Peyer's patch (tissue), 4 donors: Measurements from ENCODE around the gene TIPRL. TPM values are rescaled to one million over a fixed set of nuclear protein-coding genes. Genes with fewer than 3 reads are reported as not detected.

Source experiments
- DNase-seq, 3 donors: peaks; one replicate each; pipeline ENCODE4 v3.0.0-alpha.2; 2017 to 2019
- H3K27ac ChIP-seq, 4 donors: fragments of 200-600 bp; sonication (generic); one replicate each; pipeline ENCODE4 v1.5.1; 2016 to 2019
- H3K27me3 ChIP-seq, 2 donors: fragments of 200-600 bp; sonication (generic); one replicate each; pipeline ENCODE4 v1.5.1; 2019
- H3K36me3 ChIP-seq, 3 donors: fragments of 200-600 bp; sonication (generic); one replicate each; pipeline ENCODE4 v1.5.1; 2016 to 2019
- H3K4me1 ChIP-seq, 4 donors: fragments of 200-600 bp; sonication (generic); one replicate each; pipeline ENCODE4 v1.5.1; 2016 to 2019
- H3K4me3 ChIP-seq, 4 donors: fragments of 200-600 bp; sonication (generic); 1 replicate in 3 of 4; 2 replicates in 1 of 4; pipeline ENCODE4 v1.5.1; 2016 to 2019; ENCODE audit warnings: mild to moderate bottlenecking in 1 of 4
- H3K9me3 ChIP-seq, 4 donors: fragments of 200-600 bp; sonication (generic); one replicate each; pipeline ENCODE4 v1.5.1; 2016 to 2019; ENCODE audit warnings: mild to moderate bottlenecking in 1 of 4
- POLR2A ChIP-seq, 2 donors: fragments of 450-650 bp; IDR thresholded peaks; one replicate each; pipeline ENCODE4 v1.5.1; 2017; ENCODE audit warnings: antibody characterized with exemption in 2 of 2, mild to moderate bottlenecking in 2 of 2, moderate library complexity in 2 of 2
- total RNA-seq, 4 donors: library from RNA; depleted of rRNA; stranded (reverse); fragments of >200 nt; gene quantifications; one replicate each; pipeline ENCODE4 v1.1.0, GENCODE V29; 2016
- TF ChIP-seq, protein P1 (sequence below), 6 experiments: fragments of 450-650 bp in 4 of 6; fragments of 200-600 bp in 2 of 6; sonication (generic) in 1 of 6; IDR thresholded peaks; one replicate each; pipeline ENCODE4 v1.5.1; 2017 to 2019; ENCODE audit warnings: antibody characterized with exemption in 6 of 6, mild to moderate bottlenecking in 3 of 6, moderate library complexity in 1 of 6

Gene TIPRL
- total RNA-seq, 4 donors from 2014 or later, result 9.1 to 29.4 (median 16.8) TPM

DNA sequence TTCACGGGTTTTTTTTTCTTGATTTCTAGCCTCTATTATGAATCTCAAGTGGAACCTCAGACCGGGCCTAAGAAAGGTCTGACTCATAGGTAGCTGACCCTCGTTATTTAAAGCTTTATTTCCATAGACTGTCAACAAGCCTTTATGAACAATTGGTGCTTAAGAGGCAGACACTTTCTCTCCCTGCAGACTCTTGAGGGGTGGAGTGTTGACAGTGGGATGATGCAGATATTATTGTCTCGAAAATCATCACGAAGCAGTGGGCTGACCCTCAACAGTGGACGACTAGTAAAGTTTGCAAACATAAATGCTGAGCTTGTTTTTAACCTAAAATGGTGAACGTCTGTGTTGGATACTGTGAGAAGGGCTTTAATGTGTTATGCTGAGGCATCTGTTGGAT is 48.9 kb downstream of the TIPRL start:
- Histone ChIP-seq H3K9me3 (no peaks in the 10 kb centered on the region), H3K4me3 (peak overlapping the region in 3 of 4 donors; percentile 82 to 94 (median 82)), H3K36me3 (peaks cover 0 to 19% (median 0%) of the 10 kb centered on the region in 3 donors), H3K27ac (peak overlapping the region in 3 of 4 donors; percentile 77 to 90 (median 84)), H3K27me3 (no peaks in the 10 kb centered on the region), H3K4me1 (peaks cover 0 to 49% (median 6%) of the 10 kb centered on the region in 4 donors)
- no peak for TF ChIP-seq POLR2A (IDR thresholded peaks at IDR 0.05)
- TF ChIP-seq, protein P1, sequence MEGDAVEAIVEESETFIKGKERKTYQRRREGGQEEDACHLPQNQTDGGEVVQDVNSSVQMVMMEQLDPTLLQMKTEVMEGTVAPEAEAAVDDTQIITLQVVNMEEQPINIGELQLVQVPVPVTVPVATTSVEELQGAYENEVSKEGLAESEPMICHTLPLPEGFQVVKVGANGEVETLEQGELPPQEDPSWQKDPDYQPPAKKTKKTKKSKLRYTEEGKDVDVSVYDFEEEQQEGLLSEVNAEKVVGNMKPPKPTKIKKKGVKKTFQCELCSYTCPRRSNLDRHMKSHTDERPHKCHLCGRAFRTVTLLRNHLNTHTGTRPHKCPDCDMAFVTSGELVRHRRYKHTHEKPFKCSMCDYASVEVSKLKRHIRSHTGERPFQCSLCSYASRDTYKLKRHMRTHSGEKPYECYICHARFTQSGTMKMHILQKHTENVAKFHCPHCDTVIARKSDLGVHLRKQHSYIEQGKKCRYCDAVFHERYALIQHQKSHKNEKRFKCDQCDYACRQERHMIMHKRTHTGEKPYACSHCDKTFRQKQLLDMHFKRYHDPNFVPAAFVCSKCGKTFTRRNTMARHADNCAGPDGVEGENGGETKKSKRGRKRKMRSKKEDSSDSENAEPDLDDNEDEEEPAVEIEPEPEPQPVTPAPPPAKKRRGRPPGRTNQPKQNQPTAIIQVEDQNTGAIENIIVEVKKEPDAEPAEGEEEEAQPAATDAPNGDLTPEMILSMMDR (IDR thresholded peaks at IDR 0.05), result no peak
- no peak for DNase-seq

DNA sequence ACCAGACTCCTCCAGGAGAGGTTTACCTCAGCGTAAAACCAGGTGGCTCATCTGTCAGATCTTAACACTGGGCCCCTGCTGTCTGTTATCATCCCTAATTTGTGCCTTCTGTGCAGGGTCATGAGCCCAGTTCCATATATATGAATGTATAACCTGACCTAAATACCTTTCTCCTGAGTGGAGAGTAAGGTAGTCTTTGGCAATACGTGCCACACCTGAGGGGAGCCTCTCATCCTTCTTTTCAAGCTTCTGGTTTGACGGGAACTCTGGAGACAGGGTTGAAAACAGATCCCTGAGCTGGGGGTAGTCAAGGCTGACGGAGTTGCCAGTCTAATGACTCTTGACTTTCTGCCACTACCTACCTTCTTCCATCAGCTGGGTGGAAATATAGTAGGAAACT is 51.1 kb downstream of the TIPRL start:
- Histone ChIP-seq H3K27me3 (no peaks in the 10 kb centered on the region), H3K27ac (no peak overlapping the region), H3K9me3 (no peaks in the 10 kb centered on the region), H3K4me1 (peaks cover 0 to 52% (median 6%) of the 10 kb centered on the region in 4 donors), H3K4me3 (no peak overlapping the region), H3K36me3 (peaks cover 0 to 42% (median 0%) of the 10 kb centered on the region in 3 donors)
- TF ChIP-seq, protein P1 (IDR thresholded peaks at IDR 0.05), result no peak
- TF ChIP-seq POLR2A (IDR thresholded peaks at IDR 0.05), result no peak
- DNase-seq, result no peak

DNA sequence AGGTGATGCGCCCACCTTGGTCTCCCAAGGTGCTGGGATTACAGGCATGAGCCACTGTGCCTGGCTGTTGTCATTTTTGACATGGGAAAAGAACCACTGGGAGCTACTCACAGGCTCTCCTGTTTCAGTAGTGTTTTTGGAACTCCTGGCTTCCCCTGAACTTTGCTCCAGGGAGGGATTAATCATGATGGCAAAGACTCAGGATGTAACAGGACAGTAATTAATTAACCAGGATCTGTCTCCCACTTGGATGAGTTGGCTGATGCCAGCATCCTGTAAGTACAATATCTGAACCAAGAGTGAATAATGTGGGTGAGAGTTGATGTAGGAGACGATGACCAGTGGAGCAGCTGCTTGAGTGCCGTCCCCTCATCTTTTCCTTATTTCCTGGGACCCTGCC is 51.9 kb downstream of the TIPRL start:
- Histone ChIP-seq H3K4me3 (no peak overlapping the region), H3K27ac (peak overlapping the region in 1 of 4 donors; percentile 33), H3K36me3 (peaks cover 0 to 49% (median 0%) of the 10 kb centered on the region in 3 donors), H3K9me3 (no peaks in the 10 kb centered on the region), H3K27me3 (no peaks in the 10 kb centered on the region), H3K4me1 (peaks cover 0 to 58% (median 6%) of the 10 kb centered on the region in 4 donors)
- no peak for TF ChIP-seq POLR2A (IDR thresholded peaks at IDR 0.05)
- TF ChIP-seq, protein P1 (IDR thresholded peaks at IDR 0.05), result no peak
- no peak for DNase-seq

DNA sequence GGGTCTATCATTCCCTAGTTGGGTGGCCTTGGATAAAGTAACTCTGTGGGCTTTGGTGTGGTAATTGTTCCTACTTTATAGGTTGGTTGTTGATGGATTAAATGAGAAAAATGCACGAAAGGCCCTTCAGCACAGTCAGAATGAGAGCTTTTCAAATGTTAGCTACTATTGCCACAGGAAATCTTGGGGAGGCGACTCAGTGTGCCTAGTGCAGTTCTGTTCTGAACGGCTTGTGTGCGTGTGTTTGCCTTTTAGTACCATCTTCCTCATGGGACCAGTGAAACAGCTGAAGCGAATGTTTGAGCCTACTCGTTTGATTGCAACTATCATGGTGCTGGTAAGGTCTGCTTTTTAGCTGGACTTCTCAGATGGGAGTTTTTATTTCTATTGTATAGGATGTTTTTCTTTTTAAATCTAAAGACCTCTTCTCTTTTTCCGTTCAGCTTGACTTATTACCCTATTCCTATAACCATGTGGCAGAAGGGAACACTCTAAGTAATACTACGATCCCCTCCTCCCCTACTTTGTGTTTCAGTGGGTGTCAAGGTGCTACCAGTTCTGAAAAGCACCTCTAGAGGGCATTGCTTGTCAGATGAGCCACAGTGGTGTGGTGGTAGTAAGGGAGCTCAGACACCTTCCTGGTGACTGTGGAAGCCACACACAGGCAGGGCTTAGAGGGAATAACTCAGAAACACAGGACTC is 56.2 kb downstream of the TIPRL start:
- peak in 1 of 3 donors; percentile 54 for DNase-seq
- Histone ChIP-seq H3K4me3 (no peak overlapping the region), H3K27ac (no peak overlapping the region), H3K9me3 (no peaks in the 10 kb centered on the region), H3K27me3 (no peaks in the 10 kb centered on the region), H3K4me1 (peaks cover 0 to 30% (median 0%) of the 10 kb centered on the region in 4 donors), H3K36me3 (peaks cover 0 to 91% (median 0%) of the 10 kb centered on the region in 3 donors)
- TF ChIP-seq POLR2A (IDR thresholded peaks at IDR 0.05), result no peak
- TF ChIP-seq, protein P1 (IDR thresholded peaks at IDR 0.05), result peak in 5 of 6 experiments; percentile 9 to 55 (median 42)

DNA sequence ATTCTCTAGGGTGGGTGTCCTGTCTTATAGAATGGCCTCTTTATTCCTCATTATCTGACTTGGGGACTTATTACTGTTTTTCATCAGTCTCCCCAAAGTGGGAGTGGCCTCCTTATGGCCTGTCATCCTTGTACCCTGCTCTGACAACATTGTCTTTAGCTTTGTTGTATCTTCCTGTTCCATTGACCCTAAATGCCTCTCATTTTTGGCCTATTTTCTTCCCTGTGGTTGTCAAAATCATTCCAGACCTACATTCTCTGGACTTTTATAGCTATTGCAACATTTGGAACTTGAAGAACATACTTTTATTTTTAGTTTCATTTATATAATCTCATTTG is 56.8 kb downstream of the TIPRL start:
- no peaks in the 10 kb centered on the region for H3K27me3 ChIP-seq
- H3K36me3 ChIP-seq, result peaks cover 0 to 95% (median 0%) of the 10 kb centered on the region in 3 donors
- no peak overlapping the region for H3K4me3 ChIP-seq
- no peak overlapping the region for H3K27ac ChIP-seq
- DNase-seq, result no peak
- H3K9me3 ChIP-seq, result no peaks in the 10 kb centered on the region
- TF ChIP-seq POLR2A (IDR thresholded peaks at IDR 0.05), result no peak
- TF ChIP-seq, protein P1 (IDR thresholded peaks at IDR 0.05), result no peak
- peaks cover 0 to 25% (median 0%) of the 10 kb centered on the region in 4 donors for H3K4me1 ChIP-seq
